HG02588 (cell line): Measurements from ENCODE around the gene PLRG1.

Experiments used
- ATAC-seq: cut with Tn5 transposase; IDR thresholded peaks from one replicate; pipeline ENCODE4 v1.9.1; 2021; ENCODE audit warnings: mild to moderate bottlenecking, moderate library complexity; ENCODE audit not compliant: unreplicated experiment

Gene PLRG1

GRCh38 chr4:154521607-154522006 lies 28.6 kb downstream of the PLRG1 start:
- no peak for ATAC-seq

- no peak for ATAC-seq
Observed at GRCh38 chr4:154519214-154519613, 31.0 kb downstream of the PLRG1 start.

DNA sequence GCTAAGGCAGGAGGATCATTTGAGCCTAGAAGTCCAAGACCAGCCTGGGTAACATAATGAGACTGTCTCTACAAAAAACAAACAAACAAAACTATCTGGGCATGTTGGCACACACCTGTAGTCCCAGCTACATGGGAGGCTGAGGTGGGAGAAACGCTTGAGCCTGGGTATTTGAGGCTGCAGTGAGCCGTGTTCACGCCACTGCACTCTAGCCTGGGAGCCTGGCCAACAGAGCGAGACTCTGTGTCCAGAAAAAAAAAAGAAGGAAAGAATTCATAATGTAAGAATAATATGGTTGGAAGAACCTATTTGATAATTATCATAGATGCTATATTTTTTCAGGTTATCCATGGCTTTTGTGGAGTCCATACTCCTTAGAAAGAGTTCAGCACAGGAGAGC lies 32.6 kb downstream of the PLRG1 start:
- no peak for ATAC-seq

DNA sequence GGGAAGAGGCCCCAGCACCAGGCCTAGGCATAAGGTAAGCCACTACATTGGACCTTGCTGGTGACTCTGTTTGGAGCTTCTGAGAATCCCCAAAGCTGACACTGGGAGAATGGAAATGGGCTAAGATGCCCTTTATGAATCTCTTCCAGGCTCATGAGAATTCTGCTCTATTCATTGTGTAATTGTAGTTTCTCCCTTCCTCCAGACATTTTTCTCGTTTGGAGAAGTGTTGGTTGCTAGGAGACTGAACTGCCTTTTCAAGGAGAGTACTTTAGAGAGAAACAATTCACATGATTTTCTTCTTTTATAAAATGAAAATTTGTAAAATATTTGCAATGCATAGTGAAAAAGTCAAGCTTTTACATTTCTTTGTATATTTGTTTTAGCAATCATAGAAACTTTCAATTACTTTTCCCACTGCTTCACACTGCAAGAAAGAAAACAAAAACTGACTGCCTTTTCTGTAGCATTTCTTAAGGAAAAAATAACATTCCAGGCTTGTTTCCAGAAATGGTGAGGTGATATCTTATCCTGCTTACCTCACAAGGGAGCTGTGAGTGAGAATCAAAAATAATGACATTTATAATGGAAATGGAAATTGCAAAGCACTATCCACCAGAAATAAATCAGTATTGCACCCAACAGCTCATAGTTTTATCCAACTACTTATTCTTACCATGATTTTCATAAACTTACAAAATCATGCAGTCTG lies 33.7 kb downstream of the PLRG1 start:
- no peak for ATAC-seq

- no peak for ATAC-seq
Observed at GRCh38 chr4:154511981-154512380, 38.2 kb downstream of the PLRG1 start.

DNA sequence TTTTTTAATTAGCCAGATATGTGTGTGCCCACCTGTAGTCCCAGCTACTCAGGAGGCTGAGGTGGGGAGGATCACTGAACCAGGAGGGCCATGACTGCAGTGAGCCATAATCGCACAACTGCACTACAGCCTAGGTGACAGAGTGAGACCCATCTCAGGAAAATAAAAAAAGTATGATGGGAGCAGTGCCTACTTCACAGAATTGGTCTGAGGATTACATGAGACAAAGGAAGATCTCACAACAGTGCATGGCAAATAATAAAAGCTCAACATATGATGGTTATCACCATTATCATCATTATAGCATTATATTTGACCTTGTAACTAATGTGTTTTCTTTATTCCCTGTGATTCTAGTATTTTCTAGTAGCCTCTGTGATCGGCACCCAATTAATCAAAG lies 38.7 kb downstream of the PLRG1 start:
- ATAC-seq, result no peak

GRCh38 chr4:154507156-154507555 lies 43.0 kb downstream of the PLRG1 start:
- no peak for ATAC-seq

DNA sequence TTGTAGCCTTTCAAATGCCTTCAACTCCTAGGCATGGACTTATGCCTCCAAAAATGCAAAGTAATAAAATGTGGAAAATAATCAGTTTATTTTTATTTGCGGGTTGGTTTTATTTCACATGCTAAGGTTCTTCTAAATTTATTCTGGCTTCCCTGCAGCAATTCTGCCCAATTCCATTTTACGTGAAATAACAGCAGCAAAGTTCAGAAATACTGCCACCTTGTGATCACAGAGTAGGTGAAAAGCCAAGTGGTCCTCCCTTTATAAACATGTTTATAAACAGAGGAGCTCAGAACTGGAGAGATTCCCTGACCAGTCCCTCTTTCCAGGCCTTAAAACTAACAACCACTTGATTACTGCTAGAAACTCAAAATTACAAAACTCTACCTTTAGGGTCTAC lies 43.9 kb downstream of the PLRG1 start:
- no peak for ATAC-seq

DNA sequence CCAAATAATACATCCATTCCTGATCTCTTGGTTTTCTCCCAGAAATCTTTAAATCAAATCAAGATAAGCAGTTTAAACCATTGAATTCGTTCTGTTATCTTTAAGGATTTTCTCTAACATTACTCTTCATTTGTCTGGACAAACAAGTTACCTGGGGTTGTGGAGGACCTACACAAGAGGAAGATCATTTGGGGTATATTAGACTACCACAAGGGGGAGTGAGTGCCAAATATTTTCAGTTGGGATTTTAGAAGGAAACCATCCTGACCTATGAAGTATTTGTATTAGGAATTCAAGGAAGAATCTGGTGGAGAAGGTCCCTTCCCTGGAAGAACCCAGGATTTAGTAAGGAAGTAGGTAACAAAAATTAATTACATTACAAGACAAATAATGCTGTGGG lies 46.6 kb downstream of the PLRG1 start:
- no peak for ATAC-seq

DNA sequence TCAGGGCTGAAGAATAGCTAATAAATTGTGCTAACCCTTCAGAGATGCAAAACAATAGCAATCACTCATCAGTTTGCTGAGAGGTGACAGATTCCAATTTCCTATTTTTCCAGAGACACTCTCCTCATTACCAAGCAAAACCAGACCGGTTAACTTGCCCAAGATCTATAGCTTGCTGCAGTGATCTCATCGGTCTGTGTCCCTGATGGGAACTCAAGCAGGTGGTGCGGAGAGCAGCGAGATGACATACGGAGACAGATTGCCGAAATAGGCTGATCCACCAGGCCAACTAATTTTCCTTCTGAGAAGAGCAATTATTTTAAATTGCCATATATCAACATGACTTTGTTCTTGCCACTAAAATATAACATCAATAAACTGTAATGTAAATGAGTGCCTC lies 48.1 kb downstream of the PLRG1 start:
- ATAC-seq, result no peak

DNA sequence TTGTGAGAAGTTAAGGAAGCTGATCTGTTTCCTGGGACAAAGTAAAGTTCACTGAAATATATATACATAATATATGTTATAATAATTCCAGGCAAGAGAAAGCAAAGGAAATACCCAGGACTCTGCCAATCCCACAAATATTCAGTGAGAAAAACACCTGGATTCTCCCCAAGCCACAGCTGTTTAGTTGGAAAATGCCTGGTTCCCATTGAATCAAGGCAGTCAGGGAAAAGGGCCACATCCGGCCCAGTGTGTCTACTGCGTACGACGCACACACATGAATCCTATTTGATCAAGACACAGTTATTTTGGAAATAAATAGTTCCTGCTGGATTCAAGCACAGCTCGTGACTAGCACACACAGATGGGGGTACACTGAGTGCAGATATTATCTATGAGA lies 52.3 kb downstream of the PLRG1 start:
- no peak for ATAC-seq

DNA sequence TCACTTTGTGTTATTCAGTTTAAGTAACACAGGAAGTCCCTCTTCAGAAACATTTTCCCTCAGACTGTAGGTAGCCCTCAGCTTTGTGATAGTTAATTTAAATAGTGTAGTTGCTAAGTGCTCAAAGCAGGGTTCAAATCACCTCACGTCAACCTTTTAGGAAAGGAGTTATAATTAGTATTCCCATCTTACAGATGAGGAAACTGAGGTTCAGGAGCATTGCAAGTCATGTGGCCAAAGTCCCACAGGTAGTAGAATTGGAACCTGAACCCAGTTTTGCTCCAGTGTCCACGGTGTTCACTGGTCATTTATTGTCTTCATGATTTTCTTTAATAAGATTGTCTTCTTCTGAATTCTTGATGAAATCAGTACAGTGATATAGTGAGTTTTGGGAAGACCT lies 54.3 kb downstream of the PLRG1 start:
- no peak for ATAC-seq

DNA sequence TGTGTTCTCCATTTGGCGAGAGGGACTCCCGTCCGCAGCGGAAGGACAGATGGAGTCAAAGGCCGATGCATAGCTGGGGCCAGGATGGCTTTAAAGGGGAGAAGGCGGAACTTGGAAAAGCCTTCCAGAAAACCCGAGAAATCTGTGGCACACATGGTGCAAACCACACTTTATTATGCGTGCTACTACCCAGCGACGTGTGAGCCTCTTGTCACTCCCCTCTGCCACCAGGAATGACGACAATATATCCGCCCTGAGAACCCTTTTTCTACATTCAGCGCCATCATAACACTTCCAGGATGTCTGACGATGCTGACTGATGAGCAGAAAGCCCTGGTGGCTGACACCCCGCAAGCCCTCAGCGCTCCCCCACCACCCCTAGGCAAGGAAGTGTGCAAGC lies 57.9 kb downstream of the PLRG1 start:
- ATAC-seq, result no peak

DNA sequence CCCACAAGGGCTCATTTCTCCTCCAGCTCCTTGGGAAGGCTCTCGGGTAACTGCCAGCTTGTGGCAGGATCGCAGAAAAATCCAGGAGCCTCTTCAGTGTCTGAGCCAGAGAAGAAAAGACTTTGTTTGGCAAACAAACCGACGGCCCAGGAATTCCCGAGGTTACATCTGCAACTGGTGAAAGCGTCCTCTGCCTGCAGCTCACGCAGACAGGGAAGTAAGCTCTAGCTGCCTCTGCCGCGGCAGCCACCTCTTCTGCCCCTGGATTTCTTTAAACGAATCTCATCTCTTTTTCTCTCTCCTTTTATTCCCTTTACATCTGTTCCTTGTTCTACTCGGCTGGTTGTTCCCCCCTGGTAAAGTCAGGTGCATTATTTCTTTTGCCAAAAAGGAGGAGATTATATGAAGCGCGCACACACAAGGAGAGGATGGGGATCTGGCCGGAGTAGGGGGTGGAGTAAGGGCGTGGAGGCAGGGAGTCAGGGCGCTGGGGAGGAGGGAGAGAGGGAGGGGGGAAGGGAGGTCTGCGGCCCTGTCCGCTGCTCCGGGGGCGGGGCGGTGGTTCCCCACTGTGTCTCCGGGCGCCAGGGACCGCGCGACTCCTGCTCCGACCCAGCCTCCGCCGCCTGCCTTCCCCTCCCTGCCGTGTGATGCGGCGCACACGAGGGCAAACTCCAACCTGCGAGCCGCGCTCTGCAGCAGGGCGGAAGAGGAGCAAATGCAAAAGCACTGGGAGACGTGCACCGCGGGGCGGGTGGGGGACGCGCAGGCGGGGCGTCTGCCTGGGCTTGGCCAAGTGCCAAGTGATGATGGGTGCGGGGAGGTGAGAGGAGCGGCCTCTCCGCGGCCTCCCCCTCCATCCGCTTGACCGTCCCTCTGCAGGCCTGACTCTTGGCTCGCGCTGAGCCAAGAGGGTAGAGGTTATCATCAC lies 58.6 kb downstream of the PLRG1 start, which contains the start of gene DCHS2:
Gene DCHS2, minus strand, starts transcription at position 459 of the 931 bp plus-strand sequence. Its CDS starts 444 bp downstream, at position 15.
- peak; percentile 65 for ATAC-seq

- peak; percentile 71 for ATAC-seq
Observed at GRCh38 chr4:154490583-154491340, 59.4 kb downstream of the PLRG1 start.

- no peak for ATAC-seq
Observed at GRCh38 chr4:154490234-154490582, 60.0 kb downstream of the PLRG1 start.

- ATAC-seq, result no peak
Observed at GRCh38 chr4:154489558-154490233, 60.5 kb downstream of the PLRG1 start.

DNA sequence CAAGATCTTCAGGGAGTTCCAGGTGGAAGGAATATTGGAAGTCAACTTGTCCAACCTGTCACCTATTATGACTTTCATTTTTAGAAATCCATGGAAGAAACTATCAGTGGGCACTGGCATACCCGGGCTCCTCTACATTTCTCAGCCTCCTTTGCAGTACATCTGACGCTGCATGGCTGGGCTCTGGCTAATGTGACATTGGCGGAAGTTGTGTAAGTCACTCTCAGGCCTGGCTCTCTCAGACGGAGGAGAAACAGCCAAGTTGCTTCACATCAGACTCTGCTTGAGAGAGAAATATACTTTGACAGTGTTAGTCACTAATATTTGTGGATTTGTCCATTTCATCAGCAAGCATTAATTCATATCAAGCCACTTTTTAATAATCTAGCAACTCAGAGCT lies 63.1 kb downstream of the PLRG1 start:
- no peak for ATAC-seq

GRCh38 chr4:154485127-154485773 lies 65.0 kb downstream of the PLRG1 start:
- peak; percentile 99 for ATAC-seq
